GM12878 (cell line): Measurements from ENCODE around the gene ZNF408. TPM values are rescaled to one million over a fixed set of nuclear protein-coding genes. Genes with fewer than 3 reads are reported as not detected.

Source experiments
- ATAC-seq: fragments of 200-7000 bp; cut with Tn5 transposase; 3 replicates; pipeline ENCODE4 v1.9.1; 2020; ENCODE audit warnings: mild to moderate bottlenecking, moderate library complexity
- BruUV-seq: library from RNA; stranded (reverse); fragments of 400-500 nt; replicated peaks from 2 replicates; lab custom pipeline; 2021; lab: Mats Ljungman, UMichigan
- CTCF ChIA-PET: fragments of 300-600 bp; sonication (Branson Sonifier 250); formaldehyde crosslinking; extraction: SDS; loops from one replicate; lab custom pipeline; 2021; ENCODE audit warnings: inconsistent platforms; lab: Yijun Ruan, JAX
- POLR2A ChIA-PET: fragments of 350-600 bp; formaldehyde crosslinking; extraction: SDS; loops from one replicate; lab custom pipeline; 2021; ENCODE audit warnings: inconsistent platforms; lab: Charles Lee
- RAD21 ChIA-PET: fragments of 300-600 bp; sonication (Branson Sonifier 250); formaldehyde crosslinking; loops from one replicate; lab custom pipeline; 2023; ENCODE audit warnings: antibody characterized with exemption; ENCODE audit not compliant: unreplicated experiment; lab: Charles Lee
- SMC1A ChIA-PET: fragments of 300-600 bp; sonication (Branson Sonifier 250); formaldehyde crosslinking; loops from one replicate; lab custom pipeline; 2023; ENCODE audit not compliant: unreplicated experiment, uncharacterized antibody; lab: Charles Lee
- DNase-seq: peaks from one replicate; pipeline ENCODE4 v3.0.0-alpha.2; 2011; ENCODE audit warnings: low read depth, low spot score
- FAIRE-seq: peaks from 3 replicates; lab custom pipeline; 2011; peaks lifted over from hg19 to GRCh38; lab: Jason Lieb, UNC
- H2AFZ ChIP-seq: 2 replicates; pipeline ENCODE4 v1.6.0; 2011; ENCODE audit warnings: low read depth, low read length, control low read depth; ENCODE audit not compliant: control insufficient read depth
- H3K27ac ChIP-seq: 2 replicates; pipeline ENCODE4 v1.5.1; 2011; ENCODE audit warnings: control low read depth; ENCODE audit not compliant: control insufficient read depth, insufficient read depth
- H3K27me3 ChIP-seq, 2 experiments: replicated peaks in 1 of 2; 2 replicates each; pipeline versions ENCODE4 v1.6.0 to v1.6.1; 2011; ENCODE audit warnings: low read length in 1 of 2; ENCODE audit not compliant: control insufficient read depth in 2 of 2, insufficient read depth in 2 of 2
- H3K36me3 ChIP-seq, 2 experiments: 2 replicates each; pipeline ENCODE4 v1.5.1; 2011; ENCODE audit warnings: low read length in 1 of 2; ENCODE audit not compliant: control insufficient read depth in 2 of 2, insufficient read depth in 2 of 2
- H3K4me1 ChIP-seq: 2 replicates; pipeline ENCODE4 v1.6.1; 2011; ENCODE audit warnings: mild to moderate bottlenecking, low read length, moderate library complexity, mixed read lengths; ENCODE audit not compliant: control insufficient read depth, insufficient read depth
- H3K4me2 ChIP-seq: 2 replicates; pipeline ENCODE4 v1.6.0; 2011; ENCODE audit warnings: control low read depth; ENCODE audit not compliant: control insufficient read depth, insufficient read depth
- H3K4me3 ChIP-seq: fragments of 200-600 bp; sonication (generic); 2 replicates; pipeline ENCODE4 v1.5.1; 2016
- H3K79me2 ChIP-seq: 2 replicates; pipeline ENCODE4 v1.6.0; 2011; ENCODE audit warnings: low read length; ENCODE audit not compliant: control insufficient read depth, insufficient read depth
- H3K9ac ChIP-seq: 2 replicates; pipeline ENCODE4 v1.8.0; 2011; ENCODE audit warnings: low read length, control low read depth, mixed read lengths; ENCODE audit not compliant: control insufficient read depth, insufficient read depth
- H3K9me3 ChIP-seq: replicated peaks from 3 replicates; pipeline ENCODE4 v1.5.1; 2011; ENCODE audit warnings: mild to moderate bottlenecking, low read length; ENCODE audit not compliant: control insufficient read depth, insufficient read depth
- H4K20me1 ChIP-seq: 2 replicates; pipeline ENCODE4 v1.6.0; 2011; ENCODE audit not compliant: control insufficient read depth, insufficient read depth
- EGR1 ChIP-seq, 2 experiments: IDR thresholded peaks; 1 replicate in 1 of 2; 2 replicates in 1 of 2; pipeline ENCODE4 v1.6.1; 2011 to 2012; ENCODE audit warnings: low read depth in 2 of 2, low read length in 2 of 2, borderline replicate concordance in 1 of 2, mild to moderate bottlenecking in 1 of 2, moderate library complexity in 1 of 2
- ETV6 ChIP-seq, 2 experiments: fragments of 450-650 bp in 1 of 2; IDR thresholded peaks in 1 of 2; conservative IDR thresholded peaks in 1 of 2; 2 replicates each; pipeline ENCODE4 v1.6.1; 2014; ENCODE audit warnings: antibody characterized with exemption in 1 of 2, borderline replicate concordance in 1 of 2, low read depth in 1 of 2, mild to moderate bottlenecking in 1 of 2, moderate library complexity in 1 of 2
- FOXK2 ChIP-seq: fragments of 450-650 bp; IDR thresholded peaks from 2 replicates; pipeline ENCODE4 v1.6.1; 2017; ENCODE audit warnings: mild to moderate bottlenecking, moderate library complexity
- HCFC1 ChIP-seq: fragments of 150-350 bp; IDR thresholded peaks from 2 replicates; pipeline ENCODE4 v1.6.1; 2014; ENCODE audit warnings: low read length
- IKZF1 ChIP-seq: fragments of 450-650 bp; conservative IDR thresholded peaks from 2 replicates; pipeline ENCODE4 v1.6.1; 2017; ENCODE audit warnings: antibody characterized with exemption, mild to moderate bottlenecking
- NFIC ChIP-seq: IDR thresholded peaks from 2 replicates; pipeline ENCODE4 v1.6.1; 2012; ENCODE audit warnings: low read depth, mild to moderate bottlenecking, inconsistent platforms, low read length, moderate library complexity
- RAD51 ChIP-seq: fragments of 450-650 bp; IDR thresholded peaks from 2 replicates; pipeline ENCODE4 v1.6.1; 2016; ENCODE audit warnings: moderate library complexity, mild to moderate bottlenecking, inconsistent platforms
- RB1 ChIP-seq: fragments of 450-650 bp; formaldehyde crosslinking; IDR thresholded peaks from 2 replicates; pipeline ENCODE4 v1.6.1; 2017; ENCODE audit warnings: mild to moderate bottlenecking, borderline replicate concordance
- SIN3A ChIP-seq: IDR thresholded peaks from 2 replicates; pipeline ENCODE4 v1.6.1; 2012; ENCODE audit warnings: low read depth, low read length, improper control_type of control experiment
- SMAD5 ChIP-seq: IDR thresholded peaks from 2 replicates; pipeline ENCODE4 v1.6.1; 2016; ENCODE audit warnings: antibody characterized with exemption, low read depth
- SUPT20H ChIP-seq: IDR thresholded peaks from 2 replicates; pipeline ENCODE4 v1.6.1; 2011; ENCODE audit warnings: low read depth, mild to moderate bottlenecking, low read length, moderate library complexity, borderline replicate concordance; ENCODE audit not compliant: control insufficient read depth
- YY1 ChIP-seq: IDR thresholded peaks from 2 replicates; pipeline ENCODE4 v1.6.1; 2011; ENCODE audit warnings: low read depth, mild to moderate bottlenecking, low read length
- WGBS: methylation state at CpG from one replicate; pipeline ENCODE4 v1.1.6; 2016; ENCODE audit warnings: low lambda C conversion rate; ENCODE audit not compliant: insufficient replicate concordance, insufficient coverage; ENCODE audit errors: missing lambda C conversion rate; 5-methylcytosine and 5-hydroxymethylcytosine counted together
- in situ Hi-C: fragments of 300-500 bp; cut with MboI; formaldehyde crosslinking; loops from 9 replicates; pipeline ENCODE4 v1.14.3; 2018; ENCODE audit warnings: mixed read lengths
- intact Hi-C: fragments of 100-400 bp; cut with micrococcal nuclease; formaldehyde crosslinking; loops from one replicate; pipeline ENCODE4 v1.14.2; 2022; ENCODE audit not compliant: unreplicated experiment
- polyA plus RNA-seq, 11 experiments: library from polyadenylated mRNA; depleted of rRNA in 4 of 11; unstranded in 6 of 11; stranded (reverse) in 5 of 11; fragments of >200 nt; fragmentation: Nextera tagmentation in 4 of 11; fragmentation: Illumina TruSeq in 1 of 11; extraction: Ambion mirVana in 4 of 11; extraction: Trizol in 1 of 11; gene quantifications; 1 replicate in 1 of 11; 2 replicates in 10 of 11; pipeline versions ENCODE4 v1.2.1 to v1.2.3, GENCODE V29; 2011 to 2016; ENCODE audit warnings: inconsistent platforms in 2 of 11, missing spikeins in 2 of 11, low read depth in 1 of 11
- total RNA-seq, 4 experiments: library from RNA; depleted of rRNA in 3 of 4; stranded (reverse); fragments of >200 nt in 3 of 4; fragmentation: Illumina TruSeq in 1 of 4; extraction: Trizol in 1 of 4; gene quantifications; 2 replicates each; pipeline versions ENCODE4 v1.2.1 to v1.2.3, GENCODE V29; 2013 to 2021
- TF ChIP-seq, protein P1 (sequence below): fragments of 150-350 bp; IDR thresholded peaks from 2 replicates; pipeline ENCODE4 v1.6.1; 2014; ENCODE audit warnings: mild to moderate bottlenecking, low read depth, low read length
- TF ChIP-seq, protein P2 (sequence below): IDR thresholded peaks from 2 replicates; pipeline ENCODE4 v1.6.1; 2012; ENCODE audit warnings: low read depth, low read length, improper control_type of control experiment
- TF ChIP-seq, protein P3 (sequence below): fragments of 450-650 bp; IDR thresholded peaks from 2 replicates; pipeline ENCODE4 v1.6.1; 2017; ENCODE audit warnings: low read depth, mild to moderate bottlenecking, moderate library complexity
- TF ChIP-seq, protein P4 (sequence below): fragments of 450-650 bp; IDR thresholded peaks from 2 replicates; pipeline ENCODE4 v1.6.1; 2018; ENCODE audit warnings: mild to moderate bottlenecking, low read depth, moderate library complexity; ENCODE audit not compliant: partially characterized antibody

ZNF408 gene
- total and polyA plus RNA-seq, 10 of the 15 experiments (the other 5 are each of a cell fraction or from before 2014, with no cell fraction given): 0.19 to 11.3 (median 7.2) TPM

DNA sequence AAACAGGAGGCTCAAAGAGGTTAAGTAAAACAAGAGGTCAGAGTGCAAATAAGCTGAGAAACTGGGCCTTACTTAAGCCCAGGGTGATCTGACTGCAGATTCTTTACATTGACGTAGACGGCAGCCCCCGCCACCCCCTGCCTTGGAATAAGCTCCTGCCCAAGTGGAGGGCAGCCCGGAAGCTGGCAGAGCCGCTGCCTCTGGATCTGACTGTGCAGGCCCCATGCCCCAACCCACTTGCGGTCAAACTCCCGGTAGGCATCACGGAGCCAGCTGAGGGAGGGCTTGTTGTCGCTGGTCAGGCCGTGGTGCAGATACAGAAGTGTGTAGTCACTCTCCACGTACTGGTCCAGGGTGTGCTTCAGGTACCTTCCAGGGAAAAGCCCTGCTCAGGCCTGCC lies 19.0 kb upstream of the ZNF408 start:
- no peaks in the 10 kb centered on the region for H3K9me3 ChIP-seq
- H3K36me3 ChIP-seq: peaks cover 3 to 25% of the 10 kb centered on the region in 2 experiments; a peak in 3 of 4 replicates
- no peaks in the 10 kb centered on the region for H3K27me3 ChIP-seq
- in situ Hi-C loops: no loop called here
- 93% methylated on average over 11 of the region's 11 CpGs for WGBS
- ChIA-PET RAD21 (no interaction called here), POLR2A (interaction anchor here (1.2 kb wide), 1 partner anchor 11 kb away, joined by 3 read pairs; no protein-coding TSS in a partner anchor), CTCF (no interaction called here), SMC1A (no interaction called here)
- no peak for DNase-seq
- TF ChIP-seq SIN3A (no peak), HCFC1 (no peak), EGR1 (IDR thresholded peaks at IDR 0.05; ENCODE audit: borderline replicate concordance in 1 of 2, low read depth in 2 of 2, low read length in 2 of 2) (no peak), IKZF1 (no peak), RB1 (no peak), NFIC (no peak), ETV6 (conservative IDR thresholded peaks at IDR 0.05 in 1 of 2, IDR thresholded peaks at IDR 0.05 in 1 of 2; ENCODE audit: borderline replicate concordance in 1 of 2, low read depth in 1 of 2) (no peak), YY1 (no peak), SUPT20H (no peak), RAD51 (no peak), FOXK2 (no peak), SMAD5 (no peak)
- TF ChIP-seq, protein P1, sequence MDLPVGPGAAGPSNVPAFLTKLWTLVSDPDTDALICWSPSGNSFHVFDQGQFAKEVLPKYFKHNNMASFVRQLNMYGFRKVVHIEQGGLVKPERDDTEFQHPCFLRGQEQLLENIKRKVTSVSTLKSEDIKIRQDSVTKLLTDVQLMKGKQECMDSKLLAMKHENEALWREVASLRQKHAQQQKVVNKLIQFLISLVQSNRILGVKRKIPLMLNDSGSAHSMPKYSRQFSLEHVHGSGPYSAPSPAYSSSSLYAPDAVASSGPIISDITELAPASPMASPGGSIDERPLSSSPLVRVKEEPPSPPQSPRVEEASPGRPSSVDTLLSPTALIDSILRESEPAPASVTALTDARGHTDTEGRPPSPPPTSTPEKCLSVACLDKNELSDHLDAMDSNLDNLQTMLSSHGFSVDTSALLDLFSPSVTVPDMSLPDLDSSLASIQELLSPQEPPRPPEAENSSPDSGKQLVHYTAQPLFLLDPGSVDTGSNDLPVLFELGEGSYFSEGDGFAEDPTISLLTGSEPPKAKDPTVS: no peak
- TF ChIP-seq, protein P2, sequence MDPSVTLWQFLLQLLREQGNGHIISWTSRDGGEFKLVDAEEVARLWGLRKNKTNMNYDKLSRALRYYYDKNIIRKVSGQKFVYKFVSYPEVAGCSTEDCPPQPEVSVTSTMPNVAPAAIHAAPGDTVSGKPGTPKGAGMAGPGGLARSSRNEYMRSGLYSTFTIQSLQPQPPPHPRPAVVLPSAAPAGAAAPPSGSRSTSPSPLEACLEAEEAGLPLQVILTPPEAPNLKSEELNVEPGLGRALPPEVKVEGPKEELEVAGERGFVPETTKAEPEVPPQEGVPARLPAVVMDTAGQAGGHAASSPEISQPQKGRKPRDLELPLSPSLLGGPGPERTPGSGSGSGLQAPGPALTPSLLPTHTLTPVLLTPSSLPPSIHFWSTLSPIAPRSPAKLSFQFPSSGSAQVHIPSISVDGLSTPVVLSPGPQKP: no peak
- TF ChIP-seq, protein P3, sequence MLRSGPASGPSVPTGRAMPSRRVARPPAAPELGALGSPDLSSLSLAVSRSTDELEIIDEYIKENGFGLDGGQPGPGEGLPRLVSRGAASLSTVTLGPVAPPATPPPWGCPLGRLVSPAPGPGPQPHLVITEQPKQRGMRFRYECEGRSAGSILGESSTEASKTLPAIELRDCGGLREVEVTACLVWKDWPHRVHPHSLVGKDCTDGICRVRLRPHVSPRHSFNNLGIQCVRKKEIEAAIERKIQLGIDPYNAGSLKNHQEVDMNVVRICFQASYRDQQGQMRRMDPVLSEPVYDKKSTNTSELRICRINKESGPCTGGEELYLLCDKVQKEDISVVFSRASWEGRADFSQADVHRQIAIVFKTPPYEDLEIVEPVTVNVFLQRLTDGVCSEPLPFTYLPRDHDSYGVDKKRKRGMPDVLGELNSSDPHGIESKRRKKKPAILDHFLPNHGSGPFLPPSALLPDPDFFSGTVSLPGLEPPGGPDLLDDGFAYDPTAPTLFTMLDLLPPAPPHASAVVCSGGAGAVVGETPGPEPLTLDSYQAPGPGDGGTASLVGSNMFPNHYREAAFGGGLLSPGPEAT: no peak
- TF ChIP-seq, protein P4, sequence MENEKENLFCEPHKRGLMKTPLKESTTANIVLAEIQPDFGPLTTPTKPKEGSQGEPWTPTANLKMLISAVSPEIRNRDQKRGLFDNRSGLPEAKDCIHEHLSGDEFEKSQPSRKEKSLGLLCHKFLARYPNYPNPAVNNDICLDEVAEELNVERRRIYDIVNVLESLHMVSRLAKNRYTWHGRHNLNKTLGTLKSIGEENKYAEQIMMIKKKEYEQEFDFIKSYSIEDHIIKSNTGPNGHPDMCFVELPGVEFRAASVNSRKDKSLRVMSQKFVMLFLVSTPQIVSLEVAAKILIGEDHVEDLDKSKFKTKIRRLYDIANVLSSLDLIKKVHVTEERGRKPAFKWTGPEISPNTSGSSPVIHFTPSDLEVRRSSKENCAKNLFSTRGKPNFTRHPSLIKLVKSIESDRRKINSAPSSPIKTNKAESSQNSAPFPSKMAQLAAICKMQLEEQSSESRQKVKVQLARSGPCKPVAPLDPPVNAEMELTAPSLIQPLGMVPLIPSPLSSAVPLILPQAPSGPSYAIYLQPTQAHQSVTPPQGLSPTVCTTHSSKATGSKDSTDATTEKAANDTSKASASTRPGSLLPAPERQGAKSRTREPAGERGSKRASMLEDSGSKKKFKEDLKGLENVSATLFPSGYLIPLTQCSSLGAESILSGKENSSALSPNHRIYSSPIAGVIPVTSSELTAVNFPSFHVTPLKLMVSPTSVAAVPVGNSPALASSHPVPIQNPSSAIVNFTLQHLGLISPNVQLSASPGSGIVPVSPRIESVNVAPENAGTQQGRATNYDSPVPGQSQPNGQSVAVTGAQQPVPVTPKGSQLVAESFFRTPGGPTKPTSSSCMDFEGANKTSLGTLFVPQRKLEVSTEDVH: no peak
- no peaks in the 10 kb centered on the region for H3K4me1 ChIP-seq
- no TSS peak for BruUV-seq
- no peak overlapping the region for H3K4me3 ChIP-seq
- H3K9ac ChIP-seq: no peak overlapping the region
- ATAC-seq: no peak
- no peaks in the 10 kb centered on the region for H4K20me1 ChIP-seq
- no peaks in the 10 kb centered on the region for H3K79me2 ChIP-seq
- H3K4me2 ChIP-seq: no peak overlapping the region
- intact Hi-C loops: no loop called here
- FAIRE-seq: no peak
- no peak overlapping the region for H3K27ac ChIP-seq
- no peak overlapping the region for H2AFZ ChIP-seq
